ENCODE measurements around the gene AUNIP.

The AUNIP gene

GRCh38 chr1:25858906-25859789 is at the start of gene AUNIP:
TSS of gene AUNIP (minus strand) at chr1:25859457. CDS start at chr1:25859357, 100 bp downstream.
- peak; percentile 91 for DNase-seq

GRCh38 chr1:25909040-25909439 is 49.8 kb upstream of the AUNIP start:
- no peak for DNase-seq

- no peak for DNase-seq
Observed at GRCh38 chr1:25908161-25908560, 48.9 kb upstream of the AUNIP start.

- DNase-seq, result no peak
Observed at GRCh38 chr1:25907601-25908000, 48.3 kb upstream of the AUNIP start.

- DNase-seq, result peak; percentile 42
Observed at GRCh38 chr1:25906644-25907300, 47.5 kb upstream of the AUNIP start.

- peak; percentile 91 for DNase-seq
Observed at GRCh38 chr1:25905680-25906643, 46.7 kb upstream of the AUNIP start, which contains the start of gene STMN1. TSS of gene STMN1 (minus strand) at chr1:25906419. CDS start at chr1:25904676, 1,743 bp downstream.

GRCh38 chr1:25904943-25905679 is 45.9 kb upstream of the AUNIP start:
- DNase-seq, result peak; percentile 93

- no peak for DNase-seq
Observed at GRCh38 chr1:25903986-25904385, 44.7 kb upstream of the AUNIP start.

- DNase-seq, result no peak
Observed at GRCh38 chr1:25902462-25902861, 43.2 kb upstream of the AUNIP start.

GRCh38 chr1:25900219-25900618 is 41.0 kb upstream of the AUNIP start:
- DNase-seq, result no peak

GRCh38 chr1:25899792-25900191 is 40.5 kb upstream of the AUNIP start:
- no peak for DNase-seq

- no peak for DNase-seq
Observed at GRCh38 chr1:25898223-25899015, 39.2 kb upstream of the AUNIP start.

- no peak for DNase-seq
Observed at GRCh38 chr1:25897754-25898153, 38.5 kb upstream of the AUNIP start.

GRCh38 chr1:25896266-25896665 is 37.0 kb upstream of the AUNIP start:
- no peak for DNase-seq

GRCh38 chr1:25895365-25895990 is 36.2 kb upstream of the AUNIP start:
- peak; percentile 94 for DNase-seq

- DNase-seq, result no peak
Observed at GRCh38 chr1:25893116-25893515, 33.9 kb upstream of the AUNIP start.

GRCh38 chr1:25891606-25892005 is 32.3 kb upstream of the AUNIP start:
- DNase-seq, result no peak

GRCh38 chr1:25890239-25891034 is 31.2 kb upstream of the AUNIP start:
- DNase-seq, result no peak

- DNase-seq, result no peak
Observed at GRCh38 chr1:25889470-25889869, 30.2 kb upstream of the AUNIP start.

- no peak for DNase-seq
Observed at GRCh38 chr1:25888426-25888987, 29.2 kb upstream of the AUNIP start.
